Measurements from ENCODE around the gene ROBO2.

- TF ChIP-seq, protein P1, sequence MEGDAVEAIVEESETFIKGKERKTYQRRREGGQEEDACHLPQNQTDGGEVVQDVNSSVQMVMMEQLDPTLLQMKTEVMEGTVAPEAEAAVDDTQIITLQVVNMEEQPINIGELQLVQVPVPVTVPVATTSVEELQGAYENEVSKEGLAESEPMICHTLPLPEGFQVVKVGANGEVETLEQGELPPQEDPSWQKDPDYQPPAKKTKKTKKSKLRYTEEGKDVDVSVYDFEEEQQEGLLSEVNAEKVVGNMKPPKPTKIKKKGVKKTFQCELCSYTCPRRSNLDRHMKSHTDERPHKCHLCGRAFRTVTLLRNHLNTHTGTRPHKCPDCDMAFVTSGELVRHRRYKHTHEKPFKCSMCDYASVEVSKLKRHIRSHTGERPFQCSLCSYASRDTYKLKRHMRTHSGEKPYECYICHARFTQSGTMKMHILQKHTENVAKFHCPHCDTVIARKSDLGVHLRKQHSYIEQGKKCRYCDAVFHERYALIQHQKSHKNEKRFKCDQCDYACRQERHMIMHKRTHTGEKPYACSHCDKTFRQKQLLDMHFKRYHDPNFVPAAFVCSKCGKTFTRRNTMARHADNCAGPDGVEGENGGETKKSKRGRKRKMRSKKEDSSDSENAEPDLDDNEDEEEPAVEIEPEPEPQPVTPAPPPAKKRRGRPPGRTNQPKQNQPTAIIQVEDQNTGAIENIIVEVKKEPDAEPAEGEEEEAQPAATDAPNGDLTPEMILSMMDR (IDR thresholded peaks at IDR 0.05 in 8 of 11, conservative IDR thresholded peaks at IDR 0.05 in 3 of 11), result no peak
- TF ChIP-seq POLR2A (IDR thresholded peaks at IDR 0.05) (no peak), POLR2AphosphoS5 (IDR thresholded peaks at IDR 0.05) (no peak)
Measured at GRCh38 chr3:77321646-77322045, 281.7 kb downstream of the ROBO2 start.
